GM12874 (cell line): ENCODE measurements around the gene ABHD16A.

Experiments used
- TF ChIP-seq, protein P1 (sequence below): IDR thresholded peaks from 2 replicates; pipeline ENCODE4 v1.5.1; 2011; ENCODE audit warnings: low read depth, mild to moderate bottlenecking, control low read depth, low read length, moderate library complexity; ENCODE audit not compliant: insufficient read depth

Gene ABHD16A

GRCh38 chr6:31728767-31729514 is 25.8 kb upstream of the ABHD16A start, which contains the start of gene DDAH2:
TSS of gene DDAH2 (minus strand) at chr6:31729299. CDS start at chr6:31729161, 138 bp downstream.
- TF ChIP-seq, protein P1, sequence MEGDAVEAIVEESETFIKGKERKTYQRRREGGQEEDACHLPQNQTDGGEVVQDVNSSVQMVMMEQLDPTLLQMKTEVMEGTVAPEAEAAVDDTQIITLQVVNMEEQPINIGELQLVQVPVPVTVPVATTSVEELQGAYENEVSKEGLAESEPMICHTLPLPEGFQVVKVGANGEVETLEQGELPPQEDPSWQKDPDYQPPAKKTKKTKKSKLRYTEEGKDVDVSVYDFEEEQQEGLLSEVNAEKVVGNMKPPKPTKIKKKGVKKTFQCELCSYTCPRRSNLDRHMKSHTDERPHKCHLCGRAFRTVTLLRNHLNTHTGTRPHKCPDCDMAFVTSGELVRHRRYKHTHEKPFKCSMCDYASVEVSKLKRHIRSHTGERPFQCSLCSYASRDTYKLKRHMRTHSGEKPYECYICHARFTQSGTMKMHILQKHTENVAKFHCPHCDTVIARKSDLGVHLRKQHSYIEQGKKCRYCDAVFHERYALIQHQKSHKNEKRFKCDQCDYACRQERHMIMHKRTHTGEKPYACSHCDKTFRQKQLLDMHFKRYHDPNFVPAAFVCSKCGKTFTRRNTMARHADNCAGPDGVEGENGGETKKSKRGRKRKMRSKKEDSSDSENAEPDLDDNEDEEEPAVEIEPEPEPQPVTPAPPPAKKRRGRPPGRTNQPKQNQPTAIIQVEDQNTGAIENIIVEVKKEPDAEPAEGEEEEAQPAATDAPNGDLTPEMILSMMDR: peak; percentile 84; the same call in 1 of the 2 replicates

DNA sequence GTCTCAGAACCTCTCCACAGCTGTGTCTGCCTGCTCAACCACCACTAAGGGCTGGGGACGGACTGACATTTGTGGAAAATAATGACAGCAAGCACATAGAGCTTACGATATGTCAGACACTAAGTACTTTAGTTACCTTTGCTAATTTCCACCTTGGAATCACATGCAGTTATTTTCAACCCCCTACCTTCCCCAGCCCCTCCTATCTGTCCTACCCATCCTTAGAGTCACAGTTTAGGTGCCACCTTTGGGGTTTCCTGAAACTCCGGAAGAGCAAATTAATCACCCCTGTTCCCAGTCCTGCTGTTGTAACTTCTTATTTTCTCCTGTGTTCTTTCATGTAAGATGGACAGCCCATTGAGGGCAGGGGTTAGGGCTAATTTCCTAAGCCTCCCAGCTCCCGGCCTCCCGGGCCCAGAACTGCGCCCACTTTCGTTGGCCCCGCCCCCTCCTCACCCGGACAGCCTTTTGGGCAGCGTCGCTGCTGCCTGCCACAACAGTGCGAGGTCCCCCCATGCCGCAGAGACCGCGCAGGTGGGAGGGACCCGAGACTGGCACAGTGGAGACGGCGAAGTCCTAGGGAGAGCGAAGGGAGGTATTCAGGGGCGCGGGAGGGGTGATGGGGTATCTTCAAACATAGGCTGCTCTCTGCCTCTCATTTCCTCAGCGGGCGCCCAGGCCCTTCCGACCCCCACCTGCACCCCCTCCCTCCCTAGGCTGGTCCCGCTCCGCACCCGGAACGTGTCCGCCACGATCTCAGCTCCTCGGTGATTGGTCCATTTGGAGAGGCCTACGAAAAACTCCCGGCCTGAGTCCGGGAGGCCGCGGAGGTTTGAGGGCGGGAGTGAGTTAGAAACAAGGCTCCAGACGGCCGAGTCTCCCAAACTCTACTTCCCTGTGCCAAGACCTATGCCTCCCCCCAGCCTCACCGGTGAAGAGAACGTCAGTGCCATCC is 24.9 kb upstream of the ABHD16A start:
- TF ChIP-seq, protein P1: no peak

DNA sequence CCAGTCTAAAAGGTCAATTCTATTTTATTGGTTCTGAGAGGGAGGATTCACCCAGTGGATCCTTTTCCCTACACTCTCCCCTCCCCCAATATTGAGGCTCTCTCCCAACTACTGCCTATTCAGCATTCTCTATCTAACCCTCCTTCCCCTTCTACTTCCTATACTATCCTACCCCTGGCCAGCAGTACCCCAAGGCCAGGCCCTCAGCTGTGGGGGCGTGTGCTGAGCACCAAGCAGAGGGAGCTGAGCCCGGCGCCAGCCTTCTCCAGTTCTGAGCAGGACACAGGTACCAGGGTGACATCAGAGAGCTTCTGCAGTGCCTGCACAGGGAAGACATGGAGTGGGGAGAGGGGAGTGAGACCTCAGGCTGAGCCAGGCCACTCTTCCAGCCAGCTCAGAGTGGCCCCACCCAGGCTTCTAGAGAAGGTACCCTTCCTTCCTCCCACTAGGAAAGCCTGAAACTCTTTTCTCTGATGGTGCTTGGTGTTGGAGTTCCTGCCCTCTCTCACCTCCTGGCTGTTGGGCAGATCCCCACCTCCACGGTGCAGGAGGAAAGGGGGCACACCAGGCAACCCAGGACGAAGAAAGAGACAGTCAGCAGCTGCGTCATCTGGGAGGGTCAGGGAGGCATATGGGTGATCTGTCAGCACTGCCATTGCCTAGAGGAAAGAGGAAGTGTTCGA is 24.1 kb upstream of the ABHD16A start:
- TF ChIP-seq, protein P1: no peak

GRCh38 chr6:31725502-31726350 is 22.6 kb upstream of the ABHD16A start:
- TF ChIP-seq, protein P1: no peak

DNA sequence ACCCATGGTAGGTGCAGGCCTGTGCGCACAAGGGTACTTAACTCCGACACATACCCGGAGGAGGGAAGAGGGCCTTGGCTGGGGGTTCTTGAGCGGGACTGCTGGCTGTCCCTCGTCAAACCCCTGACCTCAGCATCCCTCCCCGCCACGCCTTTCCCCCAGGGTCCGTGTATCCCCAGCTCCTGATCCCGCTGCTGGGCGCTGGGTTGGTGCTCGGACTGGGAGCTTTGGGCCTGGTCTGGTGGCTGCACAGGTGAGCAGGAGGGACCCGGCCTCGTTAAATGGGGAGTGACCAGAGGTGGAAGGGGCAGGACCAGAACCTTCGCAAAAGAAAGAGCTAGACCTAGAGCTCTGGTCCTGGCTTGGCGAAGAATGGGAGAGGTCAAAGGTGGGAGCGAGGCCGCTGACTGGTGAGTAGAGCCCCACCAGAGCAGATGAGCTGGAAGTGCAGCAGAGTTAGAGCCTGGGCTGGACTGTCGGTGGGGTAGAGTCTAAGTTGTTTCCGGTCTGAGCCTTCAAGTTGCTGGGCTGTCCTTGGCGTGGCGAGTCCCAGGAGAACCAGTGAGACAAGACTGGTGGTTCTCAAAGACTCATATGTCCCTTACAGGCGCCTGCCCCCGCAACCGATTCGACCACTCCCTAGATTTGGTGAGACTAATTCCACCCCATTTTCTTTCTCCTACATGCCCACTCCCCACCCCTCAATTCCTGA is 21.0 kb upstream of the ABHD16A start:
- TF ChIP-seq, protein P1: no peak

GRCh38 chr6:31723245-31723979 is 20.3 kb upstream of the ABHD16A start, which contains the start of gene MPIG6B:
TSS of gene MPIG6B (plus strand) at chr6:31723373. CDS start at chr6:31723384, 11 bp downstream.
- TF ChIP-seq, protein P1: no peak
